Nephron progenitor cell (in vitro differentiated cells): Measurements from ENCODE around the gene SPEF2.

Experiments
- DNase-seq: peaks from one replicate; pipeline ENCODE4 v3.0.0; 2021
- H3K27ac Mint-ChIP-seq: 2 replicates; pipeline ENCODE4 v1.8.0; 2021; ENCODE audit warnings: mild to moderate bottlenecking, moderate library complexity, mixed read lengths
- H3K27me3 Mint-ChIP-seq: 2 replicates; pipeline ENCODE4 v1.8.0; 2021; ENCODE audit warnings: mild to moderate bottlenecking, low read depth, mixed read lengths; ENCODE audit not compliant: poor library complexity
- H3K36me3 Mint-ChIP-seq: 2 replicates; pipeline ENCODE4 v1.8.0; 2021; ENCODE audit warnings: low read depth, mixed read lengths
- H3K4me1 Mint-ChIP-seq: 2 replicates; pipeline ENCODE4 v1.8.0; 2021; ENCODE audit warnings: mixed read lengths
- H3K4me3 Mint-ChIP-seq: 2 replicates; pipeline ENCODE4 v1.8.0; 2021; ENCODE audit warnings: mild to moderate bottlenecking, moderate library complexity, mixed read lengths
- H3K9me3 Mint-ChIP-seq: 2 replicates; pipeline ENCODE4 v1.8.0; 2021; ENCODE audit warnings: mild to moderate bottlenecking, moderate library complexity, mixed read lengths
- CTCF ChIP-seq: fragments of 200-600 bp; sonication (generic); IDR thresholded peaks from 2 replicates; pipeline ENCODE4 v1.5.0; 2021; ENCODE audit warnings: antibody characterized with exemption

Gene SPEF2

GRCh38 chr5:35762368-35762767 lies 144.7 kb downstream of the SPEF2 start:
- Mint-ChIP-seq H3K9me3 (no peaks in the 10 kb centered on the region), H3K36me3 (no peaks in the 10 kb centered on the region), H3K27me3 (peaks cover 5% of the 10 kb centered on the region), H3K4me3 (no peak overlapping the region), H3K4me1 (no peaks in the 10 kb centered on the region), H3K27ac (no peak overlapping the region)
- no peak for TF ChIP-seq CTCF
- no peak for DNase-seq

GRCh38 chr5:35765921-35766320 lies 148.3 kb downstream of the SPEF2 start:
- no peak for DNase-seq
- H3K9me3 Mint-ChIP-seq: no peaks in the 10 kb centered on the region
- TF ChIP-seq CTCF: no peak
- no peaks in the 10 kb centered on the region for H3K36me3 Mint-ChIP-seq
- no peak overlapping the region for H3K4me3 Mint-ChIP-seq
- no peak overlapping the region for H3K27ac Mint-ChIP-seq
- H3K4me1 Mint-ChIP-seq: no peaks in the 10 kb centered on the region
- H3K27me3 Mint-ChIP-seq: peaks cover 12% of the 10 kb centered on the region

- DNase-seq: no peak
- Mint-ChIP-seq H3K36me3 (no peaks in the 10 kb centered on the region), H3K27me3 (peaks cover 7% of the 10 kb centered on the region), H3K4me1 (no peaks in the 10 kb centered on the region), H3K9me3 (no peaks in the 10 kb centered on the region), H3K27ac (no peak overlapping the region), H3K4me3 (no peak overlapping the region)
- no peak for TF ChIP-seq CTCF
These were observed 153.6 kb downstream of the SPEF2 start for GRCh38 chr5:35771300-35771699.

GRCh38 chr5:35771839-35772238 lies 154.2 kb downstream of the SPEF2 start:
- Mint-ChIP-seq H3K27me3 (peaks cover 9% of the 10 kb centered on the region), H3K36me3 (no peaks in the 10 kb centered on the region), H3K4me3 (no peak overlapping the region), H3K4me1 (no peaks in the 10 kb centered on the region), H3K27ac (no peak overlapping the region), H3K9me3 (no peaks in the 10 kb centered on the region)
- TF ChIP-seq CTCF: no peak
- no peak for DNase-seq

GRCh38 chr5:35773967-35774366 lies 156.3 kb downstream of the SPEF2 start:
- Mint-ChIP-seq H3K9me3 (no peaks in the 10 kb centered on the region), H3K27me3 (peaks cover 6% of the 10 kb centered on the region), H3K27ac (no peak overlapping the region), H3K36me3 (no peaks in the 10 kb centered on the region), H3K4me3 (no peak overlapping the region), H3K4me1 (no peaks in the 10 kb centered on the region)
- no peak for DNase-seq
- TF ChIP-seq CTCF: no peak

GRCh38 chr5:35776757-35777156 lies 159.1 kb downstream of the SPEF2 start:
- DNase-seq: no peak

More at GRCh38 chr5:35776757-35777156, 159.1 kb downstream of the SPEF2 start:
- Mint-ChIP-seq H3K36me3 (no peaks in the 10 kb centered on the region), H3K4me1 (peaks cover 6% of the 10 kb centered on the region), H3K4me3 (no peak overlapping the region), H3K27ac (no peak overlapping the region), H3K9me3 (no peaks in the 10 kb centered on the region), H3K27me3 (peaks cover 8% of the 10 kb centered on the region)
- TF ChIP-seq CTCF: no peak
